PC-9 (cell line): ENCODE data around the gene DMRT1. TPM values are rescaled to one million over a fixed set of nuclear protein-coding genes. Genes with fewer than 3 reads are reported as not detected.

Experiments
- BruUV-seq: library from RNA; stranded (reverse); fragments of 400-500 nt; replicated peaks from 2 replicates; lab custom pipeline; 2021; lab: Mats Ljungman, UMichigan
- CTCF ChIA-PET: fragments of 300-600 bp; sonication (Branson Sonifier 250); formaldehyde crosslinking; loops from one replicate; lab custom pipeline; 2022; ENCODE audit warnings: antibody characterized with exemption; lab: Charles Lee
- POLR2A ChIA-PET: fragments of 300-600 bp; sonication (Branson Sonifier 250); formaldehyde crosslinking; loops from one replicate; lab custom pipeline; 2022; ENCODE audit warnings: antibody characterized with exemption; ENCODE audit not compliant: unreplicated experiment; lab: Charles Lee
- DNase-seq, 2 experiments: peaks; one replicate each; pipeline versions ENCODE4 v3.0.0 to v3.0.0-alpha.2; 2015 to 2022; ENCODE audit warnings: mixed read lengths in 1 of 2
- H2AFZ ChIP-seq: fragments of 200-600 bp; sonication (generic); 2 replicates; pipeline ENCODE4 v1.8.1; 2017; ENCODE audit warnings: antibody characterized with exemption
- H3F3A ChIP-seq: fragments of 200-600 bp; sonication (generic); 2 replicates; pipeline ENCODE4 v1.8.1; 2017; ENCODE audit warnings: antibody characterized with exemption, mild to moderate bottlenecking, low read depth; ENCODE audit not compliant: insufficient read depth
- H3K27ac ChIP-seq: fragments of 200-600 bp; sonication (generic); 2 replicates; pipeline ENCODE4 v1.6.1; 2016; ENCODE audit warnings: mixed run types
- H3K27me3 ChIP-seq: fragments of 200-600 bp; sonication (generic); 2 replicates; pipeline ENCODE4 v1.6.1; 2016; ENCODE audit warnings: low read depth, mixed run types; ENCODE audit not compliant: insufficient read depth
- H3K36me3 ChIP-seq: fragments of 200-600 bp; sonication (generic); 2 replicates; pipeline ENCODE4 v1.6.1; 2016; ENCODE audit warnings: low read depth, mixed run types
- H3K4me1 ChIP-seq: fragments of 200-600 bp; sonication (generic); replicated peaks from 2 replicates; pipeline ENCODE4 v1.6.1; 2016; ENCODE audit warnings: mixed run types; ENCODE audit not compliant: insufficient read depth
- H3K4me2 ChIP-seq: fragments of 200-600 bp; sonication (generic); 2 replicates; pipeline ENCODE4 v1.6.1; 2017; ENCODE audit warnings: mixed run types
- H3K4me3 ChIP-seq: fragments of 200-600 bp; sonication (generic); 2 replicates; pipeline ENCODE4 v1.6.1; 2016; ENCODE audit warnings: mixed run types
- H3K79me2 ChIP-seq: fragments of 200-600 bp; sonication (generic); 2 replicates; pipeline ENCODE4 v1.6.1; 2017; ENCODE audit warnings: low read depth, mixed run types
- H3K9me2 ChIP-seq: fragments of 200-600 bp; sonication (generic); 2 replicates; pipeline ENCODE4 v1.8.1; 2017; ENCODE audit warnings: mild to moderate bottlenecking; ENCODE audit not compliant: insufficient read depth
- H3K9me3 ChIP-seq: fragments of 200-600 bp; sonication (generic); 2 replicates; pipeline ENCODE4 v1.8.1; 2016; ENCODE audit warnings: low read depth; ENCODE audit not compliant: insufficient read depth
- H4K20me1 ChIP-seq: fragments of 200-600 bp; sonication (generic); 2 replicates; pipeline ENCODE4 v1.8.1; 2017; ENCODE audit not compliant: insufficient read depth
- CTCF ChIP-seq: fragments of 200-600 bp; sonication (generic); conservative IDR thresholded peaks from 2 replicates; pipeline ENCODE4 v1.6.1; 2017; ENCODE audit warnings: mixed run types, antibody characterized with exemption, mild to moderate bottlenecking, moderate library complexity
- EZH2 ChIP-seq: fragments of 200-600 bp; sonication (generic); IDR thresholded peaks from 2 replicates; pipeline ENCODE4 v1.8.0; 2017; ENCODE audit warnings: antibody characterized with exemption, low read depth
- intact Hi-C: fragments of 100-400 bp; cut with micrococcal nuclease; formaldehyde crosslinking; loops from one replicate; pipeline ENCODE4 v1.10.0; 2022; ENCODE audit not compliant: unreplicated experiment
- total RNA-seq: library from RNA; stranded (reverse); gene quantifications from 2 replicates; pipeline ENCODE4 v1.2.3, GENCODE V29; 2021

Gene DMRT1
- total RNA-seq, 1 experiment from 2014 or later, result not detected

- H3K9me3 ChIP-seq, result no peaks in the 10 kb centered on the region
- H3K27ac ChIP-seq, result no peak overlapping the region
- no peaks in the 10 kb centered on the region for H3K9me2 ChIP-seq
- no peaks in the 10 kb centered on the region for H3F3A ChIP-seq
- H3K36me3 ChIP-seq, result no peaks in the 10 kb centered on the region
- no peak overlapping the region for H3K4me2 ChIP-seq
- ChIA-PET CTCF (no interaction called here), POLR2A (no interaction called here)
- intact Hi-C loops, result loop anchor here (10.0 kb wide), 1 partner anchor 587 kb away; no protein-coding TSS in a partner anchor
- no peak overlapping the region for H2AFZ ChIP-seq
- no peaks in the 10 kb centered on the region for H3K4me1 ChIP-seq
- no peaks in the 10 kb centered on the region for H3K79me2 ChIP-seq
- no TSS peak for BruUV-seq
- no peak overlapping the region for H3K4me3 ChIP-seq
- H3K27me3 ChIP-seq, result peaks cover 12% of the 10 kb centered on the region; the same call in 1 of the 2 replicates
- no peak for DNase-seq
- TF ChIP-seq CTCF (peak; percentile 30; the same call in 1 of the 2 replicates), EZH2 (no peak)
- no peaks in the 10 kb centered on the region for H4K20me1 ChIP-seq
Measured at GRCh38 chr9:1018121-1018520, 176.6 kb downstream of the DMRT1 start.

Other genes with a start within 250 kb of the DMRT1 start
- gene DMRT3, start 135.0 kb downstream of the DMRT1 start, total RNA-seq, result not detected in 2 replicates
- not detected in 2 replicates for gene DMRT2, start 208.7 kb downstream of the DMRT1 start, total RNA-seq